ENCODE data around the gene ADAM10. TPM values are rescaled to one million over a fixed set of nuclear protein-coding genes. Genes with fewer than 3 reads are reported as not detected.

Gene ADAM10
- total RNA-seq, 1 experiment from 2014 or later: 132 TPM

DNA sequence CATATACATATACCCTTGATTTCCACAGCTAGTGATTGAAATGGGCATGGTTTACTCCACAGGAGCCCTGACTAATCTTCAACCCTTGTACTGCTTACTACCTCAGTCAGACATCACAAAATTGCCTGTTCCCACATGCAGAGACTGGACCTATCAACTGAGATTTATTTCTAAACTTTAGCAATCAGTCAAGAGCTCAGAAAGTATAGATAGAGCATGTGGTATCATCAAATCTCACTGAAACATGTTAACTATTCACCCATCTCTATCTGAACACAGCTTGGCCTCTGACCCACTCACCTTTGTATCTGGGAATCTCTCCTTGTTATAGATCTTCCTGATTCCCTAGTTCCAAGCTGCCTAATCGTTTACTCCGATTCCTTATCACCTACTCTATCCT, 14.6 kb downstream of the ADAM10 start:
- DNase-seq (ENCODE audit: low read depth, low spot score): no peak
- in situ Hi-C loops (cut with HindIII; ENCODE audit: low pct_unique_long_range_greater_than_20kb, low sequenced_read_pairs): no loop called here

DNA sequence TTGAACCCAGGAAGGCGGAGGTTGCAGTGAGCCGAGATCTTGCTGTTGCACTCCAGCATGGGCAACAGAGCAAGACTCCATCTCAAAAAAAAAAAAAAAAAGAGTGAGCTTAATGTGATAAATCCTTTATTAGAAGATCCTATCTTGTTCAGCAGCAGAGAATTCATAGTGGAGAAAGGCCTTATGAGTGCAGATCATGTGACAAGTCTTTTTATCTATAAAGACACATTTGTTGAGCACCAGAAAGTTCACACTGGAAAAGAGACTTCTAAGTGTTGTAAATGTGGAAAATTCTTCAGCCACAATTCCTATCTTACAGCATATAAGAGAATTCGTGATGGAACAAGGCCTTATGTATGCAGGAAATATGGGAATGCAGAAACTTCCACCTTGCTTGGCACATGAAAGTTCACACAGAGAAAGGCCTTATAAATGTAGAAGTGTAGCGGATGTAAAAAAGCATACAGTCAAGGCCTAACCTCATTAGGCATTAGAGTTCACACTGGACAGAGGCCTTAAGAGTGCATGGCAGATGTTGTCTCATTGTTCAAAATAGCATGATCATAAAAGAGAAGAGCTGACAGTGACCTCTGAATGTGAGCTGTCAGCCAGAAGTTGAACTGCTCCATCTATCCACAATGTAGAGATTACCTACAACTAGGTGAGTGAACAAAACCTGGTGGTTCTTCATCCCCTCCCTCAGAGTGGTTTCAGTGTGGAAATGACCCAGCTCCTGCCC, 16.7 kb downstream of the ADAM10 start:
- no peak for DNase-seq (ENCODE audit: low read depth, low spot score)
- in situ Hi-C loops (cut with HindIII; ENCODE audit: low pct_unique_long_range_greater_than_20kb, low sequenced_read_pairs): no loop called here

DNA sequence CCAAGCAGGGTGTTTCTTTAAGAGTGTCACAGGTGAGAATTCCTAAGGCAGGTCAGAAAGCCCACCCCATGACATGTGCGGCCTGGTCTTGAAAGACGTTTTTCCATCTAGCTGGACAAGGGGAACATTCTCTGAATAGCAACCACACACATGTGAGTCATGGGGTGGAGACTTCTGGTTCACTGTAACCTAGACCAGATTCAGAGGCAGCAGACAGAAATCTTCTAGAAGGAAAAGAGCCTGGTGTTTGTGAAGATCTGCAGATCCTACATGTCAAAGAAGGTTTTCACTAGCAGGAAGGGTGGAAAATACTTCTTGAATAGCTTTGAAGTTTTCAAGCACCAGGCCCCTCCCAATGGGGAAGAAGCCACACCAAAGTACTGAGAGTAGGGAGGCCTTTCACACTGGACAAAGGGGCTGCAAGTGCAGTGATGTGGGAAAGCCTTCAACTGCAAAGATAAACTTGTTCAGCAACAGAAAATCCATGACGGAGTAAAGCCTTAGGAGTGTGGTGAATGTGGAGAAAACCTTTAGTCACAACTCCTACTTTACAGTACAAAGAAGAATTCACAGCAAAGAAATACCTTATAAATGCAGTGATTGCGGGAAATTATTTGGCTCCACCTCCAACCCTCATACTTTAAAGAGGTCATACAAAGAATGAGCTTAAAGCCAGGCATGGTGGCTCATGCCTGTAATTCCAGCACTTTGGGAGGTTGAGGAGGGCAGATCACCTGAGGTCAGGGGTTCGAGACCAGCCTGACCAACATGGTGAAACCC, 17.6 kb downstream of the ADAM10 start:
- in situ Hi-C loops (cut with HindIII; ENCODE audit: low pct_unique_long_range_greater_than_20kb, low sequenced_read_pairs): no loop called here
- DNase-seq (ENCODE audit: low read depth, low spot score): peak; percentile 84

DNA sequence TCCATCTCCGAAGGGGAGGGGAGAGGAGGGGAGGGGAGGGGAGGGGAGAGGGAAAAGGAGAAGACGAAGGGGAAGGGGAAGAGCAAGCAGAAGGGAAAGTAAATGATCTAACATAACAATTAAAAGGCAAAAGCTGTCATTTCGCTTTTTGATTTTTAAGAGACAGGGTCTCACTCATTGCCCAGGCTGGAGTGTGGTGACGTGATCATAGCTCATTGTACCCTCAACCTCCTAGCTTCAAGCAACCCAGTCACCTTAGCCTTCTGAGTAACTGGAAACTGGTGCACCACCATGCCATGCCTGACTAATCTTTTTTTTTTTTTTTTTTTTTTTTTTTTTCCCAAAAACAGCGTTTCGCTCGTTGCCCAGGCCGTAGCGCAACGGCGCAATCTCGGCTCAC, 22.6 kb downstream of the ADAM10 start:
- no peak for DNase-seq (ENCODE audit: low read depth, low spot score)
- in situ Hi-C loops (cut with HindIII; ENCODE audit: low pct_unique_long_range_greater_than_20kb, low sequenced_read_pairs): no loop called here

DNA sequence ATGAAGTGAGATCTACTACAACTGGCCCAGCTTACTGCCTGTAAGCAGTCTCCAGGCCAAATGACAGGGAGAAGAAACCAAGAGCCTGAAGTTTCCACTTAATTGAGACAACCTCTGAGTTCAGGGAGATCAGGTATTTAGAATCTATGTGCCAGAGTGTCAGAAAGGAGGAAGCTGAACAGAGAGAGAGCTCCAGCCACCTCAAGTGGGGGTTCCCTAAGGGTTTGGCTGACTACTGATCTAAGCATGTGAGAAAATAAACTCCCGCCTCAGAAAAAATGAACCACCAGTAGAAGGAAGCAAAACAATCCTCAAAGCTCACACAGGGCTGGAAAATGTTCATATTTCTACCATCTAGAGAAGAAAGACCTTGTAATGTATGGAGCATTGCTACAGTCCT, 25.0 kb downstream of the ADAM10 start:
- DNase-seq (ENCODE audit: low read depth, low spot score): no peak
- in situ Hi-C loops (cut with HindIII; ENCODE audit: low pct_unique_long_range_greater_than_20kb, low sequenced_read_pairs): no loop called here

DNA sequence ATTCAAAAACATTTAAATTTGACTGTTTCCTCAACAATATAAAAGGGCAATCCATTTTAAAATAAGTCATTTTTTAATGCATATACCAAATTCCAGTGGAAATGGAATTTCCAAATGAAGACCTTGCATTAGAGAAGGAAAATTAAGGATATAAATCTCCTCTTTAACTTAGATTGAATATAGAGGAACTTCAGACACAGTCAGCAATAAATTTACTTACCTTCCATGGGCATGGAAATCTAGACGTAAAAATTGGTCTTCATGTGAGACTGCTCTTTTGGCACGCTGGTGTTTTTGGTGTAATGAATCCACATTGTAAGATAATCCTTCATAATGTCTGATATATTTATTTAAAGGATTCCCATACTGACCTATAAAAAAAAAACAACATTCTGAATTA, 32.1 kb downstream of the ADAM10 start:
- no peak for DNase-seq (ENCODE audit: low read depth, low spot score)
- in situ Hi-C loops (cut with HindIII; ENCODE audit: low pct_unique_long_range_greater_than_20kb, low sequenced_read_pairs): no loop called here

DNA sequence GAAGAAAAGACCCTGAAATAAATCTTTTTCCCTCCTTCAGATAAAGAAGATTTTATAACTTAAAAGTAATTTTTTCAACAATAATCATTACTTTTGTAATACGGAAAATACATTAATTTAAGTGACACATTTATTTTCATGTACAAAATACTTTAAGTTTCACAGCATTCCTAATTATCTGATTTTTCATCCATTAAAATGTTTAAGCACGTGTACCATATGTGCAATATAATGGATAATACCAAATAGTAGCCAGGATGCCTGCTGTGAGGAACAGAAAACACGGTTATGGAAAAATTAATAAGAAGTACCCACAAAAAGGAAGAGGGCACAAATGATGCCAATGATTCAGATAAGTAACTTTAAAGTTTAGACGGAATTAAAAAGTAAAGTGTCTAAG, 33.5 kb downstream of the ADAM10 start:
- in situ Hi-C loops (cut with HindIII; ENCODE audit: low pct_unique_long_range_greater_than_20kb, low sequenced_read_pairs): no loop called here
- no peak for DNase-seq (ENCODE audit: low read depth, low spot score)

DNA sequence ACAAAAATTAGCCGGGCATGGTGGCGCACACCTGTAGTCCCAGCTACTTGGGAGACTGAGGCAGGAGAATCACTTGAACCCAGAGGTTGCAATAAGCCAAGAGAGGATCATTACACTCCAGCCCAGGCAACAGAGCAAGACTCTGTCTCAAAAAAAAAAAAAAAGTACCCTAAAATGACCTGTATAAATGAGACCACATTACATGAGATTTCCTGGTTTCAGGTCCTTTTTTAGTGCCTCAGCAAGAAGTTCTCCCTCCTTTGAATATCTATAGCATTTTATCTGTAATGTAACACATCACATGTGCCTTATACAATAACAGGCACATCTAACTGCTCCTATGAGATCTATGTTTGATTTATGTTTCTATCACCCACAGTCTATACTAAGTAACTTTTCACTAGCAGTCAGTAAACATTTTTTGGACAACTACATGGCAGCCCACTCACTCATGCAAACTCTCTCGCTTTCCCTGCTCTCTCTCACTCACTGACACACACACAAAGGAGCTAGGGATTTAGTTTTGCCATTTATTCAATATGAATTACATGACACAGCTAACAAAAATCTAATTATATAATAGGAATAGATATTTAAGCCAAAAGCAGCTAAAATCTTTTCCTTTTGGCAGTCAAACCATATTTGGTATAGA, 34.1 kb downstream of the ADAM10 start:
- in situ Hi-C loops (cut with HindIII; ENCODE audit: low pct_unique_long_range_greater_than_20kb, low sequenced_read_pairs): no loop called here
- no peak for DNase-seq (ENCODE audit: low read depth, low spot score)

DNA sequence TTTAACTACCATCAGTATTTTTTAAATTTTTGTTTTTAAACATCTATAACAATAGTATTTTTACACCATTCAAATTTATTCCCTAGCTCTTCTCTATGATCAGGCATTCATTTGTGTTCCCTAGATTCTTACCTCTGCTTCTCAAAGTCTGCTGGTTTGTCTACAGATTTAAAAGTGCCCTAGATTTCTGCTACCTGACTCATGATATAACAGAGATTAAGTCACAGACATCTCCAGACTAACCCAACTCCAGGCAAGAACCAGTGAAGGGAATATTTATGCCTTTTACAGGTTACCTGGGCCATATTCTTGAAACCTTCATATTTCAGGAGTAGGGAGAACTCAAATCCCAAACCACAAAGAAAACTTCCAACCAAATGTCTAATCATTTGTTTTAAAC, 38.8 kb downstream of the ADAM10 start:
- no peak for DNase-seq (ENCODE audit: low read depth, low spot score)
- in situ Hi-C loops (cut with HindIII; ENCODE audit: low pct_unique_long_range_greater_than_20kb, low sequenced_read_pairs): no loop called here

DNA sequence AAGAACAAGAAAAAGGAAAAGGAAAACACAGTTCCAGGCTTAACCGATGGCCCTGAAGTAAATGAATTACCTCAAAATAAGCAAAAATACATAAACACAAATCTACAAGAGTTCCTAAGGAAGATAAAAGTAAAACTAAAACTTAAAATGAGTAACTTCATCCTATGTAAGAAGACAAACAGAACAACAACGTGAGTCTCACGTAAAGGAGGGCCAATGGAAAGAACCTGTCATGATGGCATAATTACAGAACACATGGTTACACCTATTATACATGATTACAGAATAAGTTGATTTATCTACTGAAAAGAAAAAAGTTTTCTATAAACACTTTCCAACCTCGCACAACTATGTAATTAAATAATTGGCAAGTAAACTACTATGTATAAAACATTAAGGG, 42.1 kb downstream of the ADAM10 start:
- DNase-seq (ENCODE audit: low read depth, low spot score): no peak
- in situ Hi-C loops (cut with HindIII; ENCODE audit: low pct_unique_long_range_greater_than_20kb, low sequenced_read_pairs): no loop called here

DNA sequence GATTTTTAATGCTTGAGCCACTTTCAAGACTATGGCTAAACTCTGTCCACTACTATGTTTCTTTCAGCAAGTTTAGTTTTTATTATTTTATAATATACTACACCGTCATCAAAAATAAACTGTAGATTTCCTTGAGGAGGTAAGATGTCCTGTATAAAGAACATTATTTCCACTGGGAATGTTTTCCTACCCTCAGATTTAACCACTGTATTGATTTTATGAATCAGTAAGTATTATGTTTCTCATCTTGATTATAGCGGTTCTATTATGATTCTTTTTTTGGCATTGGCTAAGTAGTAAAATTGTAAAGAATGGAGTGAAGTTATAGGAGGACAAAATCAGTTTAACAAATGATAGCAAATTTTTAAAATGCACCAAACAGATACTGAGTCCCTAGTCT, 44.4 kb downstream of the ADAM10 start:
- in situ Hi-C loops (cut with HindIII; ENCODE audit: low pct_unique_long_range_greater_than_20kb, low sequenced_read_pairs): no loop called here
- no peak for DNase-seq (ENCODE audit: low read depth, low spot score)

DNA sequence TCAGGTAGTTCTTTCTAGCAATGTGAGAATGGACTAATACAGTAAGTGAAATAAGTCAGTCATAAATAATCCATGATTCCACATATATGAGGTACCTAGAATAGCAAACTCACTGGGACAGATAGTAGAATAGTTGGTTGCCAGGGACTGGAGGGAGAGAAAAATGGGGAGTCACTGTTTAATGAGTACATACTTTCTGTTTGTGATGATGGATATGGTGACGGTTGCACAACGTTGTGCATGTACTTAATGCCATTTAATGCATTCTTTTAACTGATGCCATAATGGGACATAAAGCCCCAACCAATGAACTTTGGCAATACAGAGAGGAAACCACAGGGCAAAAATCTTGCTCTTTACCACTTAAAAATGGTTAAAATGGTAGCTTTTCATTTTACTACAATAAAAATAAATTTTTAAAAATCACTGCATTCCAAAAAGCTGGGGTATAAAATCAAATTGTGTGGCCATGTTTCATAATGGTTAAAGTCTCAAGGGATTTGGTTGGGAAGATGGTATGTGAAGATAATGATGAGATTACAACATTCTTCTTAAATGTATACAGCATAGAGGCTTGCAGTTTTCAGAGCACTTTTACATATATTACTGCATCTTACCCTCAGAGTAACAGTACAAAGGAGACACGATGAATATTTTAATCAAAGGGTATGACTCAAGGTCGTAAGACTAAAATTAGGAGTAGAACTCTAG, 45.2 kb downstream of the ADAM10 start:
- in situ Hi-C loops (cut with HindIII; ENCODE audit: low pct_unique_long_range_greater_than_20kb, low sequenced_read_pairs): no loop called here
- no peak for DNase-seq (ENCODE audit: low read depth, low spot score)

DNA sequence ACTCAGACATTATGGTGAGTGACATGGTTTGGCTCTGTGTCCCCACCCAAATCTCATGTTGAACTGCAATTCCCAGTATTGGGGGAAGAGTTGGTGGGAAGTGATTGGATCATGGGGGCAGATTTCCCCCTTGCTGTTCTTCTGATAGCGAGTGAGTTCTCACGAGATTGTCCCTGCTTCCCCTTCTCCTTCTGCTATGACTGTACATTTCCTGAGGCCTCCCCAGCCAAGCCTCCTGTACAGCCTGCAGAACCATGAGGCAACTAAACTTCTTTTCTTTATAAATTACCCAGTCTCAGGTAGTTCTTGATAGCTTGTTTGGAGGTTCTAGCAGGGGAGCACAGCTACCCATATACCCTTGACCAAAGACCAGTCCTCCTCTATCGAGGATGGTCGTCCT, 45.9 kb downstream of the ADAM10 start:
- in situ Hi-C loops (cut with HindIII; ENCODE audit: low pct_unique_long_range_greater_than_20kb, low sequenced_read_pairs): no loop called here
- no peak for DNase-seq (ENCODE audit: low read depth, low spot score)

DNA sequence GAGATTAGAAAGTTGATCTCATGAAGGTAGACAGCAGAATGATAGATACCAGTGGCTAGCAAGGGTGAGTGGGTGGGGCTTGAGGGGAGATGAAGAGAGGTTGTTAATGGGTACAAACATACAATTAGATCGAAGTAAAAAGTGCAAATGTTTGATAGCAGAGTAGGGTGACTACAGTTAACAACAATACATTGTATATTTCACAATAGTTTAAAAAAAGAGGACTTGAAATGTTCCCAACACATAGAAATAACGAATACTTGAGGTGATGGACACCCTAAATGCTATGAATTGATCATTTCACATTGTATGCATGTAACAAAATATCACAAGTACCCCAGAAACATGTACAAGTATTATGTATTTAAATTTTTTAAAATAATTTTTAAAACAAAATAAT, 47.3 kb downstream of the ADAM10 start:
- no peak for DNase-seq (ENCODE audit: low read depth, low spot score)
- in situ Hi-C loops (cut with HindIII; ENCODE audit: low pct_unique_long_range_greater_than_20kb, low sequenced_read_pairs): no loop called here

DNA sequence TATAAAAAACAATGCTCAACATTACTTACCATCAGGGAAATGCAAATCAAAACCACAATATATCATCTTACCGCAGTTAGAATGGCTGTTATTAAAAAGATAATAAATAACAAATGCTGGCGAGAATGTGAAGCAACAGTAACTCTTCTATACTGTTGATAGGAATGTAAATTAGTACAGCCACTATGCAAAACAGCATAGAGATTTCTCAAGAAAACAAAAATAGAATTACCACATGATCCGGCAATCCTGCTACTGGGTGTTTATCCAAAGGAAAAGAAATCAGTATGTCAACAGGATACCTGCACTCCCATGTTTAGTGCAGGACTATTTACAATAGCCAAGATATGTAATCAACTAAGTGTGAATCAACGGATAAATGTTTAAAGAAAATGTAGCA, 48.1 kb downstream of the ADAM10 start:
- DNase-seq (ENCODE audit: low read depth, low spot score): no peak
- in situ Hi-C loops (cut with HindIII; ENCODE audit: low pct_unique_long_range_greater_than_20kb, low sequenced_read_pairs): no loop called here

DNA sequence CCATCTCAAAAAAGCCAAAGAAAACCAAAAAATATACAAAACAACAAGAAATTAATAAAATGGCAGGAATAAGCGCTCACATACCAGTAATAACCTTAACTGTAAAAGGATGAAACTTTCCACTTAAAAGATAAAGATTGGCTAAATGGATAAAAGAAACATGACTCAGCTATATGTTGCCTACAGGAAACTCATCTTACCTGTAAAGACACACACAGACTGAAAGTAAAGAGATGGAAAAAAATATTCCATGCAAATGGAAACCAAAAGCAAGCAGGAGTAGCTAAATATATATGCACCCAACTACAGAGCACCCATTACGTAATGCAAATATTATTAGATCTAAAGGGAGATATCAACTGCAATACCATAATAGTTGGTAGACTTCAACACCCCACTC, 49.7 kb downstream of the ADAM10 start:
- no peak for DNase-seq (ENCODE audit: low read depth, low spot score)
- in situ Hi-C loops (cut with HindIII; ENCODE audit: low pct_unique_long_range_greater_than_20kb, low sequenced_read_pairs): no loop called here

DNA sequence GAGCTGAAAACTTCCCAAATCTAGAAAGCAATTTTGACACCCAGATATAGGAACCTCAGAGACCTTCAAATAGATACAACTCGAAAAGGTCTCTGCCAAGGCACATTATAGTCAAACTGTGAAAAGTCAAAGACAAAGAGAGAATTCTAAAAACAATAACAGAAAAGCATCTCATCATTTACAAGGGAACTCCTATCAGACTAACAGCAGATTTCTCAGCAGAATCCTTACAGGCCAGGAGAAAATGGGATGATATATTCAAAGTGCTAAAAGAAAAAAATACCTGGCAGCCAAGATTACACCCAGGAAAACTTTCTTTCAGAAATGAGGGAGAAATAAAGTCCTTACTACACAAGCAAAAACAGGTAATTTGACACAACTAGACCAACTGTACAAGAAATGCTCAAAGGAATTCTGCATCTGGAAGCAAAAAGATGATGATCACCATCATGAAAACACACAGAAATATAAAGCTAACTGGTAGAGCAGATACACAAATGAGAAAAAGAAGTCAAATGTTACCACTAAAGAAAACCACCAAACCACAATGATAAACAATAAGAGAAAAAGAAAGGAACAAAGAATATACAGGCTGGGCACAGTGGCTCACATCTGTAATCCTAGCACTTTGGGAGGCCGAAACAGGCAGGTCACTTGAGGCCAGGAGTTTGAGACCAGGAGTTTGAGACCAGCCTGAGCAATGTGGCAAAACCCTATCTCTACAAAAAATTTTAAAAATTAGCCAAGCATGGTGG, 50.4 kb downstream of the ADAM10 start:
- in situ Hi-C loops (cut with HindIII; ENCODE audit: low pct_unique_long_range_greater_than_20kb, low sequenced_read_pairs): no loop called here
- no peak for DNase-seq (ENCODE audit: low read depth, low spot score)

DNA sequence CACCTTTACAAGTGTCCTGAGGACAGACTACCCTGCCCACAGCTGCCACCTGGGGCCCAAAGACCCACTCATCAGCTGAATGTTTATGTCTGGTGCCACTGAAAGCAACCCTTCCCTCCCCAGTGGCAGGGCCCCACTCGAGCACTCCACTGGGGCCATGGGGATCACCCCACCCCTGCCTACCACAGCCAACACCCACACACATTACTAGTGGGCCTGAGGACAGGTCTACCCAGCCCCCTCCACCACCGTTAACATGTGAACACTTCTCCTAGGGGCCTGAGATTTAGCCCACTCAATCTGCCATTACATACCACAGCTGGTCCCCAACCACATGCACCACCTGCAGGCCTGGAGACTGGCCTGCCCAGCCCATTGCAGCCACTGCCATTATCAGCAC, 52.3 kb downstream of the ADAM10 start:
- in situ Hi-C loops (cut with HindIII; ENCODE audit: low pct_unique_long_range_greater_than_20kb, low sequenced_read_pairs): no loop called here

More for the DNA sequence above, 52.3 kb downstream of the ADAM10 start:
- no peak for DNase-seq (ENCODE audit: low read depth, low spot score)
